Muscle of back (tissue), 11 donors: ENCODE data around the gene ERGIC1. TPM values are rescaled to one million over a fixed set of nuclear protein-coding genes. Genes with fewer than 3 reads are reported as not detected.
"Not testable (repeated sequence)": the region's sequence is repeated elsewhere in the genome, so short reads cannot be mapped to it uniquely, and the experiment has no call there.

Source experiments
- DNase-seq, 3 donors: peaks; one replicate each; pipeline versions ENCODE4 v3.0.0 to v3.0.0-alpha.2; 2013
- polyA plus RNA-seq, 10 donors: library from polyadenylated mRNA; unstranded; fragments of 120-200 nt; gene quantifications; one replicate each; pipeline ENCODE4 v1.2.1, GENCODE V29; 2013; ENCODE audit not compliant: insufficient read length in 10 of 10

ERGIC1 gene
- polyA plus RNA-seq, 10 donors: 85.1 to 102 (median 91.8) TPM

DNA sequence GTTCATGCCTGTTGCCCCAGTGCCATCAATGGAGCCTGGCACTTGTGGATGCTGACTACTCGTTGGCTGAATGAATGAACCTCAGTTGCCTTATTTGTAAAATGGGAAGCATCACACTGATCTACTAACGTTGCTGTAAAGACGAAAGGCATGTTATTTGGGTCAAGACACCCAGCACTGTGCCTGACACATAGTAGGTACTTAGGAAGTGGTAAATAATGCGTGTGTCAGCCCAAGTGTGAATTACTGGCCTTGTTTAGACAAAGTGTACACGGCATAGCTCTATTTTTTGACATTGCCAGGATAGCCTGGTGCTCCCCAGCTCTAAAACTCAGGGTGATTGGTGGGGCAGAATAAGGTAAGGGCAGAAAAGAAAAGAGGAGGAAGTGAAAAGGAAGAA lies 27.4 kb downstream of the ERGIC1 start:
- DNase-seq: no peak

- no peak for DNase-seq
Measured at GRCh38 chr5:172862165-172862801, 28.2 kb downstream of the ERGIC1 start.

DNA sequence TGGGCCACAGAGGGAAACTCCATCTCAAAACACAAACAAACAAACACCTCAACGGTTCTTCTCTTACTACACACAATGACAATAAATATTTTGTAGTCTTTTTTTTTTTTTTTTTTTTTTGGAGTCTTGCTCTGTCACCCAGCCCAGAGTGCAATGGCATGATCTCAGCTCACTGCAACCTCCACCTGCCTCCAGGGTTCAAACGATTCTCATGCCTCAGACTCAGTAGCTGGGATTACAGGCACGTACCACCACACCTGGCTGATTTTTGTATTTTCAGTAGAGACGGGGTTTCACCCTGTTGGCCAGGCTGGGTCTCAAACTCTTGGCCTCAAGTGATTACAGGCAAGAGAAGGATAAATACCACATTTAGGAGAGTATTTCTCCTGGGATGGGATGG lies 30.1 kb downstream of the ERGIC1 start:
- not testable (repeated sequence) for DNase-seq

GRCh38 chr5:172864747-172865146 lies 30.7 kb downstream of the ERGIC1 start:
- DNase-seq: no peak

DNA sequence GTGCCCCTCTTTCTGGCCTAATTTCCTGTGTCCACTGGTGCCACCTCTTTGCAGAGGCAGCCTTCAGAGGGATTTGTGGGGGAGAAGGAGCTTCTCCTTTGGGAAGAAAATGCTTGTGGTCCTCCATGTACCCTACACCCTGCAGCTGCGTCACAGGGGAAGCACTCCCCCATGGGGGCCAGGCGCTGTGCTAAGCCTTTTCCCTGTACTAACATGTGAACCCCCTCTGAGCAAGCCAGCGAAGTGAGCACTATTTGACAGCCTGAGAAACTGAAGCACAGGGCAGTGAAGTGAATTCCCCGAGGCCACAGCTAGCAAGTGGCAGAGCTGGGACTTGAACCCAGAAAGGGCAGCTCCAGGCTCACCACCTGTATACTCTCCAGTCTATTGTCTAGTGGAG lies 32.3 kb downstream of the ERGIC1 start:
- DNase-seq: no peak

DNA sequence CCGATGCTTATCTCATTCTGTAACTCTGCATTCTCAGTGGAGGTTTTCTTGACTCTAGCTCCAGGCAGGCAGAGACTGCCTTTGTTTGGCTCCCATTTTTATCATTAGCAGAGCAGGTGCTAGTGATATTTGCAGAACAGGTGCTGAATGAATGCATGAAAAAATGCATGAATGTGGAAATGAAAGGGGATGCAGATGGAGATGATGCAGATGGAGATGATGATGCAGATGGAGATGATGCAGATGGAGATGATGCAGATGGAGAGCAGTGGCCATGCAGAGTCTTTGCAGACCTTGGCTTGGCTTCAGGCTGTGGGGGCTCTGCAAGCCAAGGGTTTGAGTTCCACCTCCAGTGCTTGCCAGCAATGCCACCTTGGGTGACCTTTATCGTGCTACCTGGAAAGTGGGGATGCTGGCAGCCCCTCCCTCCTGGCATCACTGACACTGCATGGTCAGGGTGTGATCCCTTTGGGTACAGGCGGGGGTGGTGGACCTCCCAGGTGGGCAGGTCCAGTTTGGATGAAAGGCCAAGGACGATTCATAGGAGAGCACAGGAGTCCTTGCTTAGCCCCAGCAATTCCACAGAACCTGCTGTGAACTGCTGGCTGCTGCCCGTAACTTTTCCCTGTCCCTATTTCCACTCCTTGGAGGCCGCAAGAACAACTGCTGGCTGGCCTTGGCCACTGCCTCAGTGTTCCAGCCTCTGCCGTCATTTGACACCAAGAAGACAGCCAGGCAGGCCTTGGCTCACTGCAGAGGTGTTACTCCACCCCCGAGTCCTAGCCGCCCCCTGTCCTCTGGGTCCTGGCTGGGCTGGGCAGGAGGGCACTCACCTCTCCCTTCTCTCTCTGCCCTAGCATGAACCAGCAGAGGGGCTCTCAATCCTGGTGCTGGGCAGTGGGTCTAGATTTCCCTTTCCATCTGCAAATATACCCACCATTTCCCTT lies 33.0 kb downstream of the ERGIC1 start:
- DNase-seq: peak in 1 of 3 donors; percentile 65

GRCh38 chr5:172867761-172868435 lies 33.8 kb downstream of the ERGIC1 start:
- DNase-seq: no peak

- no peak for DNase-seq
Measured at GRCh38 chr5:172868436-172868923, 34.4 kb downstream of the ERGIC1 start.

DNA sequence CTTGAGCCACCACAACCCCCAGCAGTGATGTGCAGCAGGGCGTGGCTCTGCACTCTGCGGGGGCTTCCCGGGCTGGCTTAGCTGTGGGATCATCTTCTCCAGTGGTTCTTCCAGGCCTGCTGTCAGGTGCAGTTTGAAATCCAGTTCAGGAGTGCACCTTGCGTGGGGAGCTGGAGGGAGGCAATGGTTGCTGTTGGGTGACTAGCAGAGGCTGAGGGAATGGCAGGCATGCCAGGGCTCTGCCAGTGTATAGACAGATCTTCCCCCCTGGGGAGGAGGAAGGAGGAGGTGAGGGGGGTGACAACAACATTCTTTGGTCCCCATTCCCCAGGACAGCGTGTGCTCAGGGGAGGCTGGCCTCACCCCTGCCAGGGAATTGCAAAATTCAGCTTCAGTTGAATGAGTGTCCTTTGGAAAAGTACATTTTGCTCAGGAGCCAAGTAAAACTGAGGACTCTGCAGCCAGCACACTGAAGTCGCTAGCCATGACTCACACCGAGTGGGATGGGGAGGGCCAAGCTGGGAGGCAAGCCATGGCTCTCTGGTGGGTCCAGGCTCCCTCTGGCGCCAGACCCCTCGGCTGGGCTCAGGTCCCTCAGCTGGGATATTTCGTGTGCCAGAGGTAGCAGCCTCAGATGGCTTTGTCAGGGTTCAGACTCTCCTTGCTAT lies 35.0 kb downstream of the ERGIC1 start:
- DNase-seq: peak; percentile 67 to 84 (median 81)

DNA sequence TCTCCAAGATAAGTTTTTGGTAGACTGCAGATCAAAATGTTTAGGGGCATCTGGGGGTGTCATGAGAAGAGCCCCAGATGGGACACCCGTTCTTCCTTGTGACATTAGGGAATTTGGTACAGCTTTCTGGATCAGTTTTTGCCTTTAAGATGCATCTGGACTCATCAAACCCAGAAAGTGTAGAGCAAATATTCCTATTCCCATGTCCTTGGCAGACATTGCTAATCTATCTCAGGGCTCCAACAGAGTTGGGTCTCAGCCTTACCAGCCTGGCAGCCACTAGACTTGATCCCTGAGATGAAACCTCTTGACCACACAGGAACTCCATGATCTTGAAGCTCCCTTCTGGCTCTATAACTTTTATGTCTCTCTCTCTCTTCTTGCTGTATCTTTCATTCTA lies 35.6 kb downstream of the ERGIC1 start:
- DNase-seq: peak in 1 of 3 donors; percentile 61

DNA sequence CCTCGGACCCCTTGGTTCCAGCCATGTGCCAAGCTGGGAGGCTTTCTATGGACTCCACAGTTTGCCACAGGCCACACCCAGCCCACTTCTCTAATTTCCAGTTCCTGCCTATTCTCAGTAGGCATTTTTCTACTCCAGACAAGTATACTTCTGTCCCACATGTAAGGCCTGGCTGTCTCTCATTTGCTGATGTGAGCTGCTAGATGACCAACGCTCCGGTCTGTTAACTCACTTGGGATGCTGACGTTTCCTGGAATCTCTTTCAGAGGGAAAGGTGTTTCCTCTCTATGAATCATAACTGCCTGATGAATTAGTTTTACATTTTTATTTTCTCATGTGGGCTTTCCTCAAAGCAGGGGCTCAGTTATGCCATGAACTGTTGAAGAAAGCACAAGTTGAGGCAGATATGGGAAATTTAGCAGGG lies 36.3 kb downstream of the ERGIC1 start:
- DNase-seq: peak; percentile 82 to 88 (median 86)

DNA sequence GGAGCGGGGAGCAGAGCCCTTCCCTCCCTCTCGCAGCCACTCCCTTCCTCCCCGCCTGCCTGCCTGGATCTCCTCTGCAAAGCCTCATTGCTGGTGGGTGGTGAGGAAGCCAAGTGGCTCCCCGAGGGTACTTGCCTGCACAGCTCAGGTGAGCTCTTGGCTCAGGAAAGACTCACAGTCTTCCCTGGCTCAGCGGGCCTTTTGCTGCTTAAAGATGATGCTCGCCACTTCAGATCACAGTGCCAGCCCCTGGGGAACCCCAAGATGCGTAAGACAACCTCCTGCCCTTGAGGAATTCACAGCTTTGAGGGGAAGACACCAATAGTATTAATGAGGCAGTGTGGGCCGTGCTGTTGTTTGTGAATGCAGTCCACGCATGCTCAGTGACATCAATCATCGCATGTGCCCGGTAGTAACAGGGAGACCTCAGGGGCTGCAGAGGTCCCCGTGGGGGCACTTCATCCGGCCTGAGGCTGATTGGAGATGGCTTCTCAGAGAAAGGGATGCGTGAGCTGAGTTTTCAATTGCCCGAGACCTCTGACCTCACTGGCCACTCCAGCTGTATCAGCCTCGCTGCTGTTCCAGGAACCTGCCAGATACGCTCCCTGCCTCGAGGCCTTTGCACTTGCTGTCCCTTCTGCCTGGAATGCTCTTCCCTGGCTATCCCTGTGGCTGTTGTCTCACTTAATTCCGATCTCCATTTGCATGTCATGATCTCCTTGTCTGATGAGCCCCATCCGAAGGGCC lies 36.8 kb downstream of the ERGIC1 start:
- peak in 1 of 3 donors; percentile 43 for DNase-seq

GRCh38 chr5:172871536-172871935 lies 37.5 kb downstream of the ERGIC1 start:
- no peak for DNase-seq

DNA sequence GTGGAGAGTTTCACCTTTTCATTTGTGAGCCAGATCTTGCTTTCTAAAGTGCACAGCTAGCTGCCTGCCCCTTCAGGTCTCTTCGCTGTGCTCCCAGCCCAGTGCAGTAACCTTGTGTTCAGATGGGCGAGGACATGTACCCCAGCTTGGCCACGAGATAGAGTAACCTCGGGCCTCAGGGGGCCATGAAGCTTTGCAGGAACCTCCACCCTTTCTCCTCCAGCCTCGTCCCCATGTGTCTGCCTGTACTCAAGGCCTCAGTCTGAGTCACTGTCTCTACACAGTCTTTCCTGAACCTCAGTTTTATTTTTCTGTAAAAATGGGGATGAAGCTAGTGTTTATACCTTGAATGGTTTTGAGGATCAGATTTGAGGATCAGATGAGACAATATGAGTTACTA lies 37.9 kb downstream of the ERGIC1 start:
- DNase-seq: no peak

DNA sequence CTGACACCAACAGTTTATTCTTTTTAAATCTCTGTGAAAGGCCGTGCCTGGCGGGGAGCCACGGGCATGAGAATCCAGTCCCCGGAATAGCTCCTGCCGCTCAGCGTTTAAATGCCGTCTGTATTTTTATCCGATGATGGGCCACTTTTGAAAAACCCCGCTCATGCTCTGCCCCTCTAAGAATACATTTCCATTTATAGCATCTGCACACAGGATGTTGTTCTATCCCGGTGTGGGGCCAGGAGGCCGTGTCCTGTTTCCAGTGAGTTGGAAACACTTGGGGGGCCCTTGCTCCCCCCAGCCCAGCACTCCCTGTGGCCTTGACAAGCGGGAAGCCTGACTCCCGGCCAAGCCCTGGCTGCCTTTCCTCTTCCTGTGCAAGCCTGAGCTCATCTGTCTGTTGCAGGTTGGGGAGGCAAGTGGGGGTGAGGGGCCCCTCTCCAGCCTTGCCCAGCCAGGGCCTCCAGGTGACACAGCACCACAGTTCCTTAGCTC lies 39.0 kb downstream of the ERGIC1 start:
- DNase-seq: peak; percentile 84 to 94 (median 87)

- DNase-seq: no peak
Measured at GRCh38 chr5:172873513-172873912, 39.5 kb downstream of the ERGIC1 start.

DNA sequence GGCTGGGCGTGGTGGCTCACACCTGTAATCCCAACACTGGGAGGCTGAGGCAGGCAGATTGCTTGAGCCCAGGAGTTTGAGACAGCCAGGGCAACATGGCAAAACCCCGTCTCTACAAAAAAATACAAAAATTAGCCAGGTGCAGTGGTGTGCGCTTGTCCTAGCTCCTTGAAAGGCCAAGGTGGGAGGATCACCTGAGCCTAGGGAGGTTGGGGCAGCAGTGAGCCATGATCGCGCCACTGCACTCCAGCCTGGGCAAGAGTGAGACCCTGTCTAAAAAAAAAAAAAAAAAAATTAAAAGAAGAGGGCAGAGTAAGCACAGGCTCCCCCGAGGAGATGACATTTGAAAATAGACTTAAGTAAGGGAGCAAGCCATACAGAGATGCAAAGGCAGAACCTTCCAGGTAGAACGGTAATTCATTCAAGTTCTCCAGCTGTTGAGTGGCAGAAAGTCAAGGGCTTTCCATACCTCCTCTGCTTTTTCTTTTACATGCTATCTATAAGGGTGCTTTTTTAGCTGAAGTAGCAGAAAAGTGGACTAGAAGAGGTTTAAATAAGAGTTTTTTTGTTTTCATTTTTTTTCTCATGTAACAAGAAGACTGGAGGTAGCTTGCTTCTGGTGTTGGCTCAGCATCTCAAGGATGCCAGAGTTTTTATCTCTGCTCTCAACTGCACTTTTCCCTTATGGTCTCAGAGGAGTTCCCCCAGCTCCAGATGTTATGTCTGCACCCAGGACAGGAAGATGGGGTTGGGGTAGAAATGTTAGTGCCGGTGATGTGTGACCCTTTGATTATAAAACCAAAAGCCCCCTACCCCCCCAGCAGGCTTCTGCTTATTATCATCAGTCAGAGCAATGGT lies 40.8 kb downstream of the ERGIC1 start:
- DNase-seq: no peak

DNA sequence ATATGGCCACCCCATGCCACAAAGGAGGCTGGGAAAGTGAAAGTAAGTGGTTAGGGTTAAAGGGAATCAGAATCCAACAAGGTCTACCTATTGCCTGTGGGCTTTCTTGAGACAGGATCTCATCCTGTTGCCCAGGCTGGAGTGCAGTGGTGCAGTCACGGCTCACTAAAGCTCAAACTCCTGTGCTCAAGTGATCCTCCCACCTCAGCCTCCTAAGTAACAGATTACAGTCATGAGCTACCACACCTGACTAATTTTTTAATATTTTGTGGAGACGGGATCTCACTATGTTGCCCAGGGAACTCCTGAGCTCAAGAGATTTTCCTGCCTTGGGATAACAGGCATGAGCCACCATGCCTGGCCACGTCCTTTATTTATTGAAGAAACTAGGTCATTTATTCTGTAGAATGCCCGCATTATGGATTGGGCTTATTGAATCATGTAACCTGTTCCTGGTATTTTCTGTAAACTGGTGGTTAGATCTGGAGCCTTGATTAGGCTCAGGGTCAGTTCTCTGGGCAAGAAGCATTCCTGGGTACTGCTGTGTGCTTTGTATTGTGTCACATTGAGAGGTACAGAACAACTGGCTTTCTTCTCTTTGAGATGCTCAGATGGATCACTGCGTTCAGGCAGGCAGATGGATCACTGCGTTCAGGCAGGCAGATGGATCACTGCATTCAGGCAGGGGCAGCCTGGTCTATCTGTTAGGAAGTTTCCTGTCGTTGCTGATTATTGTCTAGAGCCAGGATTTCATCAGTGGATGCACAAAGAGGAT lies 41.6 kb downstream of the ERGIC1 start:
- no peak for DNase-seq

DNA sequence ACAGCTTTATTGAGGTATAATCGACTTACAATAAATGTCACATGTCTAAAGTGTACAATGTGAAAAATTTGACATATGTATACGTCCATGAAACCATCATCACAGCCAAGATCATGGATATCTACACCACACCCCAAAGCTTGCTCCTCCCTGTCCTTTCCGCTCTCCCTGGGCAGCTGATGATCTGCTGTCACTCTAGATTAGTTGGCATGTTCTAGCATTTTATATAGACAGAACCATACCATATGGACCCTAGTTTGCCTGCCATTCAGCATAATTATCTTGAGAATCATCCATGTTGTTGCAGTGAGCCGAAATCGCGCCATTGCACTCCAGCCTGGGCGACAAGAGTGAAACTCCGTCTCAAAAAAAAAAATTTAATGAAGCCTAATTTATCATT lies 42.5 kb downstream of the ERGIC1 start:
- no peak for DNase-seq
